NCI-H1417 treated with DMSO at 0.1 percent for 48 hours (cell line): ENCODE results near the gene CCN6.
"Not testable (repeated sequence)": the region's sequence is repeated elsewhere in the genome, so short reads cannot be mapped to it uniquely, and the experiment has no call there.

ENCODE experiments used
- DNase-seq: peaks from one replicate; lab custom pipeline; 2025; lab: John Stamatoyannopoulos, UW

The CCN6 gene

GRCh38 chr6:112030206-112030960 lies 23.5 kb upstream of the CCN6 start:
- DNase-seq, result no peak

GRCh38 chr6:112030961-112031660 lies 22.8 kb upstream of the CCN6 start:
- DNase-seq, result no peak

- no peak for DNase-seq
These were observed 21.9 kb upstream of the CCN6 start for GRCh38 chr6:112031960-112032359.

- no peak for DNase-seq
These were observed 21.2 kb upstream of the CCN6 start for GRCh38 chr6:112032728-112033127.

GRCh38 chr6:112033791-112034615 lies 19.9 kb upstream of the CCN6 start:
- DNase-seq, result no peak

- DNase-seq, result no peak
These were observed 19.3 kb upstream of the CCN6 start for GRCh38 chr6:112034616-112034995.

GRCh38 chr6:112036088-112036637 lies 17.7 kb upstream of the CCN6 start:
- no peak for DNase-seq

- DNase-seq, result no peak
These were observed 16.1 kb upstream of the CCN6 start for GRCh38 chr6:112037783-112038216.

GRCh38 chr6:112038268-112038667 lies 15.6 kb upstream of the CCN6 start:
- DNase-seq, result no peak

GRCh38 chr6:112038756-112039430 lies 15.0 kb upstream of the CCN6 start:
- DNase-seq, result no peak

- DNase-seq, result no peak
These were observed 14.5 kb upstream of the CCN6 start for GRCh38 chr6:112039431-112039770.

- DNase-seq, result no peak
These were observed 12.9 kb upstream of the CCN6 start for GRCh38 chr6:112040956-112041355.

- DNase-seq, result no peak
These were observed 12.4 kb upstream of the CCN6 start for GRCh38 chr6:112041535-112041934.

GRCh38 chr6:112043032-112044007 lies 10.6 kb upstream of the CCN6 start:
- DNase-seq, result peak; percentile 61

GRCh38 chr6:112044196-112044595 lies 9.7 kb upstream of the CCN6 start:
- no peak for DNase-seq

GRCh38 chr6:112044856-112045255 lies 9.0 kb upstream of the CCN6 start:
- no peak for DNase-seq

GRCh38 chr6:112047523-112047922 lies 6.4 kb upstream of the CCN6 start:
- not testable (repeated sequence) for DNase-seq

GRCh38 chr6:112049026-112049799 lies 4.7 kb upstream of the CCN6 start:
- DNase-seq, result no peak

- no peak for DNase-seq
These were observed 3.9 kb upstream of the CCN6 start for GRCh38 chr6:112049996-112050395.

GRCh38 chr6:112050429-112050828 lies 3.5 kb upstream of the CCN6 start:
- DNase-seq, result no peak
